ENCODE measurements around the gene MAML3.

Gene MAML3

DNA sequence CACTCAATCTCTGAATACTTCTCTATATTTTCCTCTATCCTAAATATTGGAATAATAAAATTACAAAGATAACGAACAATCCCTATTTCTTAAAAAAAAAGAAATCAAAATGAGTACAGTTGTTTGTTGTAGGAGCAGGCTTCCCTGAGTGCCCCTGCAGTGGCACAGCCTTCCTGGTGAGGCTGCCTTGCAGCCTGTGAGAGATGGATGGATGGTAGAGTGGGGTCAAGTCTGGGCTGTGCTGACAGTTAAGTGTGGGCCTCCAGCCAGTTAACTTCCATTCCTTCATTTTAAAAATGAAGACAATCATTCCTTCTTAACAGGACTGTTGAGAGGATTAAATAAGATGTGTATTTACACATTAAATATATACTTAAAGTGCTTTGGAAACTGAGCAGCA is 351.5 kb downstream of the MAML3 start:
- no peak for DNase-seq (ENCODE audit: low read depth)

DNA sequence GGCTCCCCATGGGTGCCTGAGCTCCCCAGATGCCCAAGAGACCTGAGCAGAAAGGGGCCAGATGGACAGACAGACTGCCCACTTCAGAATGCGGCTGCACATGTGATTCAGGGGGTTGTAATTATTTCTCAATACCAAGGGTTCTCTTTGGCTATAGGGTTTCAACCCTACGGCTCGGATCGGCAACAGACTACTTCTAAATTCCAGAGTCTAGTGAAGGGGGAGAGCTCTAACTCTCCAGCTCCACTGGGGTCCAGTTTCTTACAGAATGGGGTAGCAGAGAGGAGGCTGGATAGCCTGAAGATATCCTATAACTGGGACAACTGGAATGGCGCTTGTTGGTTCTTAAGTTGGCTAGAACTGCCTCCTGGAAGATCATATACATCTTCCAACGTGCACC is 352.1 kb downstream of the MAML3 start:
- TF ChIP-seq, protein P1, sequence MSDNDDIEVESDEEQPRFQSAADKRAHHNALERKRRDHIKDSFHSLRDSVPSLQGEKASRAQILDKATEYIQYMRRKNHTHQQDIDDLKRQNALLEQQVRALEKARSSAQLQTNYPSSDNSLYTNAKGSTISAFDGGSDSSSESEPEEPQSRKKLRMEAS (IDR thresholded peaks at IDR 0.05; ENCODE audit: low read depth, low read length) = no peak
- no peak for TF ChIP-seq POLR2A (IDR thresholded peaks at IDR 0.05; ENCODE audit: extremely low read depth, insufficient read length)
- no peak for TF ChIP-seq MYC (IDR thresholded peaks at IDR 0.05; ENCODE audit: low read depth, low read length)
- TF ChIP-seq, protein P2, sequence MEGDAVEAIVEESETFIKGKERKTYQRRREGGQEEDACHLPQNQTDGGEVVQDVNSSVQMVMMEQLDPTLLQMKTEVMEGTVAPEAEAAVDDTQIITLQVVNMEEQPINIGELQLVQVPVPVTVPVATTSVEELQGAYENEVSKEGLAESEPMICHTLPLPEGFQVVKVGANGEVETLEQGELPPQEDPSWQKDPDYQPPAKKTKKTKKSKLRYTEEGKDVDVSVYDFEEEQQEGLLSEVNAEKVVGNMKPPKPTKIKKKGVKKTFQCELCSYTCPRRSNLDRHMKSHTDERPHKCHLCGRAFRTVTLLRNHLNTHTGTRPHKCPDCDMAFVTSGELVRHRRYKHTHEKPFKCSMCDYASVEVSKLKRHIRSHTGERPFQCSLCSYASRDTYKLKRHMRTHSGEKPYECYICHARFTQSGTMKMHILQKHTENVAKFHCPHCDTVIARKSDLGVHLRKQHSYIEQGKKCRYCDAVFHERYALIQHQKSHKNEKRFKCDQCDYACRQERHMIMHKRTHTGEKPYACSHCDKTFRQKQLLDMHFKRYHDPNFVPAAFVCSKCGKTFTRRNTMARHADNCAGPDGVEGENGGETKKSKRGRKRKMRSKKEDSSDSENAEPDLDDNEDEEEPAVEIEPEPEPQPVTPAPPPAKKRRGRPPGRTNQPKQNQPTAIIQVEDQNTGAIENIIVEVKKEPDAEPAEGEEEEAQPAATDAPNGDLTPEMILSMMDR (IDR thresholded peaks at IDR 0.05; ENCODE audit: low read depth, low read length) = no peak

More for the DNA sequence above, 351.5 kb downstream of the MAML3 start:
- TF ChIP-seq, protein P2 (IDR thresholded peaks at IDR 0.05; ENCODE audit: low read depth, low read length) = no peak
- no peak for TF ChIP-seq MYC (IDR thresholded peaks at IDR 0.05; ENCODE audit: low read depth, low read length)
- TF ChIP-seq, protein P1 (IDR thresholded peaks at IDR 0.05; ENCODE audit: low read depth, low read length) = no peak
- TF ChIP-seq POLR2A (IDR thresholded peaks at IDR 0.05; ENCODE audit: extremely low read depth, insufficient read length) = no peak
- H3K4me3 ChIP-seq (ENCODE audit: low read depth, low read length) = no peak overlapping the region

DNA sequence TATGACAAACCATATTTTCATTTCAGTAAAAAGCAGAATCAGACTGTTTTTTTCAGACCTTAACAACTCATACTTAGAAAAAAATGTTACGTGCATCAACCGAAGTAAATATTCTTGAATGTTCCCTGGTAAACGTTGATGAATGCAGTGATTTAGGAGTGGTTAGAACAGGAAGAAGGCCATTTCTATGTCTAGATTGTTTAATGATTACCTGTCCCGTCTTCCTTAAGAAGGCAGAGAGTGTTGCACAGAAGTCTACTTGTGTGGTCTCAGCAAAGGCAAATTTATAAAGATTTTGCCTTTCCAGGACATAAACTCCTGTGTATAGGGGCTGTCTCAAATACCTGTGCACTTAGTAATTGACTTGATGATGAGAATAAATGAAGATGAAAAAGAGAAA is 353.9 kb downstream of the MAML3 start:
- DNase-seq (ENCODE audit: low read depth) = no peak
- no peak overlapping the region for H3K4me3 ChIP-seq (ENCODE audit: low read depth, low read length)
- TF ChIP-seq MYC (IDR thresholded peaks at IDR 0.05; ENCODE audit: low read depth, low read length) (no peak), POLR2A (IDR thresholded peaks at IDR 0.05; ENCODE audit: extremely low read depth, insufficient read length) (no peak)
- TF ChIP-seq, protein P1 (IDR thresholded peaks at IDR 0.05; ENCODE audit: low read depth, low read length) = no peak
- TF ChIP-seq, protein P2 (IDR thresholded peaks at IDR 0.05; ENCODE audit: low read depth, low read length) = no peak

More for the DNA sequence above, 352.1 kb downstream of the MAML3 start:
- no peak overlapping the region for H3K4me3 ChIP-seq (ENCODE audit: low read depth, low read length)
- DNase-seq (ENCODE audit: low read depth) = no peak

DNA sequence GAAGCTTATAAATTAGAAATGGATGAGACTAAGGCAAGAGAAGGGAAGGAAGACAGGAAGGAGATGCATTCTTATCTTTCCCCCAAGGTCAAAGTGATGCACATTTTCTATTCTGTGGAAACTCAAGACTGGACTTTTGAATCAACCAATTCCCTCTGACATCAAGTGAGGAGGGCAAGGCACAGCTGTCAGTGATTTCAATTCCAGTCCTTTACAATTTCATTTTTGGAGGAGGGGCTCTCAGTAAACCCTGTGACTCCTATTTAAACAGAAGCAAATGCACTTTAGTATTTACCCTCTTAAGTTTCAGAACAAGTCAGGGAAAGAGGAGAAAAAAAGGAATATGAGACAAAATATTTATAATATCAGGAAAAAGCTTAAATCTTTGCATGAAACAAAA is 354.4 kb downstream of the MAML3 start:
- no peak for DNase-seq (ENCODE audit: low read depth)
- TF ChIP-seq MYC (IDR thresholded peaks at IDR 0.05; ENCODE audit: low read depth, low read length) (no peak), POLR2A (IDR thresholded peaks at IDR 0.05; ENCODE audit: extremely low read depth, insufficient read length) (no peak)
- TF ChIP-seq, protein P2 (IDR thresholded peaks at IDR 0.05; ENCODE audit: low read depth, low read length) = no peak
- TF ChIP-seq, protein P1 (IDR thresholded peaks at IDR 0.05; ENCODE audit: low read depth, low read length) = no peak
- no peak overlapping the region for H3K4me3 ChIP-seq (ENCODE audit: low read depth, low read length)

DNA sequence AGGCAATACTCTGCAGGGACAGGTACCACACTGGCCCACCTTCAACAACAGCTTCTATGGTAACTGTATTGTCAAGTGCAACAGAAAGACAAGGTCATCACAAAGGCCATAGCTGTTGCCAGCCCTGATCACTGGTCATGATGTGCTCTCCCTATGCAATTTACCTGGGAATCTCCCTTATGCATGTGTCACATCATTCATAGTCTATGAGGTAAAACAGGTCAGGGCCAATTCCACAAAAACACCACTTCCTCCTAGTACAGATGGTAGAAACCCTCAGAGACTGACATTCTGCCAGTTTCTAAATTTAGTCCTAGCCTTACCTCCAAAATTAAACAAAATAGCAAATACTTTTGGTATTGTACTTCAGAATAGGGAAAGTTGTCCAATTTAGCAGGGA is 355.5 kb downstream of the MAML3 start:
- DNase-seq (ENCODE audit: low read depth) = no peak
- no peak overlapping the region for H3K4me3 ChIP-seq (ENCODE audit: low read depth, low read length)
- TF ChIP-seq, protein P1 (IDR thresholded peaks at IDR 0.05; ENCODE audit: low read depth, low read length) = no peak
- TF ChIP-seq MYC (IDR thresholded peaks at IDR 0.05; ENCODE audit: low read depth, low read length) = no peak
- no peak for TF ChIP-seq POLR2A (IDR thresholded peaks at IDR 0.05; ENCODE audit: extremely low read depth, insufficient read length)
- TF ChIP-seq, protein P2 (IDR thresholded peaks at IDR 0.05; ENCODE audit: low read depth, low read length) = no peak

Data from NB4 (cell line).